ENCODE data around the gene C8B. TPM values are rescaled to one million over a fixed set of nuclear protein-coding genes. Genes with fewer than 3 reads are reported as not detected.

The C8B gene
- not detected for total RNA-seq

DNA sequence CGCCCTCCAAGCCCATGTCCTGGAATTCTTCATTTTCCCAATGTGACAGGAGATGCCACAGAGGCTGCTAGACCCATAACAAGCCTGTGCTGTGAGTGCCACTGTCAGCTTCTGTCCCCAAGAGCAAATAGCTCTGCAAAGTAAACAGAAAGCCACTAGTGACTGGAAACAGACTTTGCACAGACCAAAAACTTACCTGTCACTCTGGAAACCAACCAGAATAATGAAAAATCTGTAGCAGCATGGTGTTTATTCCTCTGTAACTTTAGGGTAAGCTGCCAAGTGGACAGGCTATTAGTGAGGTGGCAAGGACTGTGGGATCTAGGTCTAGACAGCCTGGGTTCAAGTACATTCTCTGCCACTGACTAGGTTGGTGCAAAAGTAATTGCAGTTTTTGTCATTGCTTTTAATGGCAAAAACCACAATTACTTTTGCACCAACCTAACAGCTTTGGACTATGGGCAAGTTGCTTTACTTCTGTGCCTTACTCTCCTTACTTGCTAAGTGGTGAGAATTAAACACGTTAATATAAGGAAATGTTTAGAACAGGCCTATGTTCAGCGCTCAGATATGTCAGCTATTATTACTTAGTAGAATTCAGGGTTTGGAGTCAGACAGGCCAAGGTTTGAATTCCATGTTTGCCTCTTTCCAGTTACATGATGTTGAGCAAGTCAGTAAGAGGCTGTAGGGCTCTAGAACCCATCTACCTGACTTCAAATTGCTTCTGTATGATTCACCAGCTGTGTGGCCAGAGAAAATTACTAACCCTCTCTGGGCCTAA is at the start of gene C8B:
Gene C8B (minus strand): TSS at position 100 of the 782 bp plus-strand sequence. CDS start 67 bp downstream, at position 33.
- H3K4me3 ChIP-seq = no peak within 1 kb of the TSS
- H3K9me3 ChIP-seq = no peaks in the 10 kb centered on the region
- H3K4me1 ChIP-seq = no peaks in the 10 kb centered on the region
- H3K27ac ChIP-seq = no peak within 1 kb of the TSS
- H3K36me3 ChIP-seq = no peaks in the 10 kb centered on the region
- no peak for DNase-seq (ENCODE audit: low spot score)
- no peaks in the 10 kb centered on the region for H3K27me3 ChIP-seq
- TF ChIP-seq, protein P1, sequence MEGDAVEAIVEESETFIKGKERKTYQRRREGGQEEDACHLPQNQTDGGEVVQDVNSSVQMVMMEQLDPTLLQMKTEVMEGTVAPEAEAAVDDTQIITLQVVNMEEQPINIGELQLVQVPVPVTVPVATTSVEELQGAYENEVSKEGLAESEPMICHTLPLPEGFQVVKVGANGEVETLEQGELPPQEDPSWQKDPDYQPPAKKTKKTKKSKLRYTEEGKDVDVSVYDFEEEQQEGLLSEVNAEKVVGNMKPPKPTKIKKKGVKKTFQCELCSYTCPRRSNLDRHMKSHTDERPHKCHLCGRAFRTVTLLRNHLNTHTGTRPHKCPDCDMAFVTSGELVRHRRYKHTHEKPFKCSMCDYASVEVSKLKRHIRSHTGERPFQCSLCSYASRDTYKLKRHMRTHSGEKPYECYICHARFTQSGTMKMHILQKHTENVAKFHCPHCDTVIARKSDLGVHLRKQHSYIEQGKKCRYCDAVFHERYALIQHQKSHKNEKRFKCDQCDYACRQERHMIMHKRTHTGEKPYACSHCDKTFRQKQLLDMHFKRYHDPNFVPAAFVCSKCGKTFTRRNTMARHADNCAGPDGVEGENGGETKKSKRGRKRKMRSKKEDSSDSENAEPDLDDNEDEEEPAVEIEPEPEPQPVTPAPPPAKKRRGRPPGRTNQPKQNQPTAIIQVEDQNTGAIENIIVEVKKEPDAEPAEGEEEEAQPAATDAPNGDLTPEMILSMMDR (IDR thresholded peaks at IDR 0.05) = no peak

DNA sequence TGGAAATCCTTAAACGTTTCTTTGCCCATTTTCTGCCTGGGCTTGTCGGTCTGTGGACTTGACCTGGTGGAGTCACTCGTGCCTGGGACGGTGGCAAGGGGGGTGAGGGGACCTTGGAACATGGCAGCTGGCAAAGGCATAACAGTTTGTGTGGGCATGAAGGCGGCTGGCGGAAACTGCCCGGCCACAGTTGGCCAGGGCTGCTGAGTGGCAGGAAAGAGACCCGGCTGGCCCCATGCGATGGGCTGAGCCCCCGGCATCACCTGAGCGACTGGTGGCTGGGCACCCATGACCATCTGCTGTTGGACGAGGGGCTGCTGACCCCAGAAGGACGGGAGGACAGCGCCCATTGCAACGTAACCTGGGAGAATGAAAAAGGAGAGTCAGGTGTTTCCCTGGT is 49.3 kb upstream of the C8B start:
- H3K36me3 ChIP-seq = no peaks in the 10 kb centered on the region
- H3K9me3 ChIP-seq = no peaks in the 10 kb centered on the region
- no peak overlapping the region for H3K27ac ChIP-seq
- TF ChIP-seq, protein P1 (IDR thresholded peaks at IDR 0.05) = no peak
- no peak overlapping the region for H3K4me3 ChIP-seq
- peaks cover 0 to 8% of the 10 kb centered on the region in 2 donors for H3K4me1 ChIP-seq
- no peak for DNase-seq (ENCODE audit: low spot score)
- H3K27me3 ChIP-seq = no peaks in the 10 kb centered on the region

DNA sequence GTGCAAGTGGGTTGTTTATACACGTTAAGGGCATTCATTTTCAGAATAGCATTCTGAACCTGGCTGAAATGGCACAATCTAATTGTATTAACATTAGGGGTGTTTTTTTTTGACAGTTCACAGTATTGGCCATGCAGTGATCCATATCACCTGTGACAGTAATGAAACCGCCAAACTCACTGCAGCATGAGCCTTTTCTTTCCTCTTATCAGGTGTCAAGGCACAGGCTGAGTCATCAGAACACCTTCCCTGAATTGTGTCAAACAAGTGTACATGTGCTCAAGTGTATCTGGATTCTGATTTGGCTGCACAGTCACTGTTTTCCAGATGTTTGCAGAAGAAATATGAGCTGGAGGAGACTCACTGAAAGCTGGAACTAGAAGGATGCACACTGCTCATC is 47.7 kb upstream of the C8B start:
- no peak overlapping the region for H3K27ac ChIP-seq
- H3K36me3 ChIP-seq = no peaks in the 10 kb centered on the region
- no peak overlapping the region for H3K4me3 ChIP-seq
- TF ChIP-seq, protein P1 (IDR thresholded peaks at IDR 0.05) = no peak
- H3K9me3 ChIP-seq = no peaks in the 10 kb centered on the region
- DNase-seq (ENCODE audit: low spot score) = no peak
- H3K27me3 ChIP-seq = no peaks in the 10 kb centered on the region
- peaks cover 0 to 8% of the 10 kb centered on the region in 2 donors for H3K4me1 ChIP-seq

- no peaks in the 10 kb centered on the region for H3K9me3 ChIP-seq
- TF ChIP-seq, protein P1 (IDR thresholded peaks at IDR 0.05) = no peak
- H3K4me1 ChIP-seq = peaks cover 0 to 8% of the 10 kb centered on the region in 2 donors
- no peak overlapping the region for H3K4me3 ChIP-seq
- no peak for DNase-seq (ENCODE audit: low spot score)
- no peaks in the 10 kb centered on the region for H3K36me3 ChIP-seq
- no peak overlapping the region for H3K27ac ChIP-seq
- H3K27me3 ChIP-seq = no peaks in the 10 kb centered on the region
These were observed 46.5 kb upstream of the C8B start for GRCh38 chr1:57012315-57012714.

GRCh38 chr1:57010511-57010910 is 44.7 kb upstream of the C8B start:
- no peaks in the 10 kb centered on the region for H3K27me3 ChIP-seq
- H3K9me3 ChIP-seq = no peaks in the 10 kb centered on the region
- H3K4me1 ChIP-seq = peaks cover 0 to 8% of the 10 kb centered on the region in 2 donors
- no peak for DNase-seq (ENCODE audit: low spot score)
- H3K36me3 ChIP-seq = no peaks in the 10 kb centered on the region
- TF ChIP-seq, protein P1 (IDR thresholded peaks at IDR 0.05) = no peak
- no peak overlapping the region for H3K27ac ChIP-seq
- H3K4me3 ChIP-seq = no peak overlapping the region

DNA sequence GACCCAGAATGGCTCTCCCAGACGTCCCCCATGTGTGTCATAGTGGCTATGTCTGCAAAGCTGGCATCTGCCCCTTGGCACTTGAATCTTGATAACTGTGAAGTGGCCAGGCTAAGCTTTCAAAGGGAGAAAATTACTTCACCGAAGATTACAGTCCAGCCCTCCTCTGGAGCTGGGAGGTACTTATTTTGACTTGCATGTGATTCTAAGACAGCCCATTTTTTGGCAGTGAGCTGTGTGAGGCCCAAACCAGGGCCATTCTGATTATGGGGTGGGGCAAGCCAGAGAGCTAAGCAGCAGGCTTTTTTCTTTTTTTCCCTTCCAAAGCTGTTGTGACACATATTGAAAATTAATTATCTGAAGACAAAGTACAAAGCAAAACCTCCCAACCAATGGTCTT is 42.1 kb upstream of the C8B start:
- no peak for DNase-seq (ENCODE audit: low spot score)
- H3K27me3 ChIP-seq = no peaks in the 10 kb centered on the region
- H3K36me3 ChIP-seq = no peaks in the 10 kb centered on the region
- H3K9me3 ChIP-seq = no peaks in the 10 kb centered on the region
- no peak overlapping the region for H3K27ac ChIP-seq
- TF ChIP-seq, protein P1 (IDR thresholded peaks at IDR 0.05) = no peak
- no peaks in the 10 kb centered on the region for H3K4me1 ChIP-seq
- H3K4me3 ChIP-seq = no peak overlapping the region
